ENCODE measurements around the gene EFL1. TPM values are rescaled to one million over a fixed set of nuclear protein-coding genes. Genes with fewer than 3 reads are reported as not detected.
A peak's percentile ranks its signal among the peaks of the same experiment; 100 is the strongest.

The EFL1 gene
- total and polyA plus RNA-seq, 10 of the 15 experiments (the other 5 are each of a cell fraction or from before 2014, with no cell fraction given), result 6.2 to 42.3 (median 24.7) TPM

GRCh38 chr15:82262422-82263026, at the start of gene EFL1, which contains the start of gene SAXO2 (continued):
- peak; percentile 71 for TF ChIP-seq ZBTB40 (IDR thresholded peaks at IDR 0.05; ENCODE audit: borderline replicate concordance)
- TF ChIP-seq ZBED1 (IDR thresholded peaks at IDR 0.05; ENCODE audit: borderline replicate concordance), result no peak
- 0 out of 2 replicates have a peak, but pooled peaks have one; percentile 2 for TF ChIP-seq EED (IDR thresholded peaks at IDR 0.05; ENCODE audit: low read depth)
- 0 out of 3 replicates have a peak, but pooled peaks have one; percentile 20 for TF ChIP-seq POU2F2 (IDR thresholded peaks at IDR 0.05; ENCODE audit: borderline replicate concordance, low read depth, low read length)
- peak; percentile 62 for TF ChIP-seq GABPA (IDR thresholded peaks at IDR 0.05; ENCODE audit: low read depth)
- TF ChIP-seq NR2C1 (IDR thresholded peaks at IDR 0.05), result peak; percentile 96
- no peak for TF ChIP-seq CEBPZ (IDR thresholded peaks at IDR 0.05; ENCODE audit: low read depth, low read length)
- no peak for TF ChIP-seq ZBTB4 (CRISPR knock-in tag; IDR thresholded peaks at IDR 0.05)
- 0 out of 2 replicates have a peak, but pooled peaks have one; percentile 28 for TF ChIP-seq NBN (IDR thresholded peaks at IDR 0.05)
- peak; percentile 43 to 77; a peak in 1 of 3 replicates for TF ChIP-seq EGR1 (IDR thresholded peaks at IDR 0.05; ENCODE audit: borderline replicate concordance in 1 of 2, low read depth in 2 of 2, low read length in 2 of 2)
- TF ChIP-seq RB1 (IDR thresholded peaks at IDR 0.05; ENCODE audit: borderline replicate concordance), result peak; percentile 81
- TF ChIP-seq HDAC2 (IDR thresholded peaks at IDR 0.05), result no peak
- peak; percentile 86 for TF ChIP-seq CREM (IDR thresholded peaks at IDR 0.05; ENCODE audit: low read depth)
- peak; percentile 68 for TF ChIP-seq IKZF1 (conservative IDR thresholded peaks at IDR 0.05)
- TF ChIP-seq ZNF687 (IDR thresholded peaks at IDR 0.05), result peak; percentile 59; the same call in 1 of the 2 replicates

Data from GM12878 (cell line).